H9 (cell line): ENCODE measurements around the gene CACNA1H. TPM values are rescaled to one million over a fixed set of nuclear protein-coding genes. Genes with fewer than 3 reads are reported as not detected.

ENCODE experiments used
- DNase-seq: peaks from one replicate; pipeline ENCODE4 v3.0.0-alpha.2; 2017
- H2AFZ ChIP-seq: one replicate; pipeline ENCODE4 v1.6.1; 2013; ENCODE audit warnings: mild to moderate bottlenecking, low read length, control low read depth, moderate library complexity
- H2AK5ac ChIP-seq: 2 replicates; pipeline ENCODE4 v1.6.1; 2013; ENCODE audit warnings: low read length, control low read depth, mixed read lengths; ENCODE audit not compliant: insufficient read length
- H2BK120ac ChIP-seq: one replicate; pipeline ENCODE4 v1.6.1; 2013; ENCODE audit warnings: low read depth, mild to moderate bottlenecking, low read length, control low read depth, inconsistent platforms; ENCODE audit not compliant: poor library complexity, severe bottlenecking
- H2BK12ac ChIP-seq: 2 replicates; pipeline ENCODE4 v1.6.1; 2013; ENCODE audit warnings: low read length, control low read depth, mixed read lengths, low read depth; ENCODE audit not compliant: insufficient read length
- H2BK15ac ChIP-seq: 2 replicates; pipeline ENCODE4 v1.6.1; 2013; ENCODE audit warnings: low read depth, low read length, control low read depth
- H2BK20ac ChIP-seq: one replicate; pipeline ENCODE4 v1.6.1; 2013; ENCODE audit warnings: low read depth, mild to moderate bottlenecking, low read length, control low read depth, inconsistent platforms; ENCODE audit not compliant: poor library complexity, severe bottlenecking
- H2BK5ac ChIP-seq: 2 replicates; pipeline ENCODE4 v1.6.1; 2013; ENCODE audit warnings: low read length, control low read depth, mixed read lengths; ENCODE audit not compliant: insufficient read length
- H3K14ac ChIP-seq: 2 replicates; pipeline ENCODE4 v1.6.1; 2013; ENCODE audit warnings: low read length, control low read depth; ENCODE audit not compliant: insufficient read depth
- H3K18ac ChIP-seq: 2 replicates; pipeline ENCODE4 v1.6.1; 2013; ENCODE audit warnings: low read depth, mild to moderate bottlenecking, mixed read lengths, low read length, control low read depth; ENCODE audit not compliant: insufficient read length
- H3K23ac ChIP-seq: 2 replicates; pipeline ENCODE4 v1.6.1; 2013; ENCODE audit warnings: low read length, control low read depth, mixed read lengths, low read depth; ENCODE audit not compliant: insufficient read length
- H3K23me2 ChIP-seq: 2 replicates; pipeline ENCODE4 v1.6.1; 2013; ENCODE audit warnings: low read depth, mild to moderate bottlenecking, mixed read lengths, low read length, control low read depth; ENCODE audit not compliant: insufficient read length, poor library complexity, severe bottlenecking
- H3K27ac ChIP-seq: 2 replicates; pipeline ENCODE4 v1.5.1; 2013; ENCODE audit warnings: low read length, control low read depth, mixed read lengths, low read depth; ENCODE audit not compliant: insufficient read length
- H3K27me3 ChIP-seq: 2 replicates; pipeline ENCODE4 v1.6.1; 2013; ENCODE audit warnings: low read length, control low read depth, inconsistent platforms; ENCODE audit not compliant: insufficient read depth
- H3K4ac ChIP-seq: 2 replicates; pipeline ENCODE4 v1.6.1; 2013; ENCODE audit warnings: low read depth, mild to moderate bottlenecking, control low read depth, inconsistent platforms, low read length, moderate library complexity
- H3K4me1 ChIP-seq: 2 replicates; pipeline ENCODE4 v1.6.1; 2013; ENCODE audit warnings: low read length, control low read depth, inconsistent platforms; ENCODE audit not compliant: insufficient read depth
- H3K4me2 ChIP-seq: 2 replicates; pipeline ENCODE4 v1.6.1; 2013; ENCODE audit warnings: low read length, control low read depth, mixed read lengths; ENCODE audit not compliant: insufficient read length, insufficient read depth
- H3K56ac ChIP-seq: 2 replicates; pipeline ENCODE4 v1.6.1; 2013; ENCODE audit warnings: low read depth, mild to moderate bottlenecking, mixed read lengths, low read length, control low read depth; ENCODE audit not compliant: insufficient read length
- H3K79me1 ChIP-seq: 2 replicates; pipeline ENCODE4 v1.6.1; 2013; ENCODE audit warnings: low read depth, mild to moderate bottlenecking, moderate library complexity, low read length, control low read depth, inconsistent platforms; ENCODE audit not compliant: insufficient read depth, poor library complexity, severe bottlenecking
- H3K79me2 ChIP-seq: 2 replicates; pipeline ENCODE4 v1.6.1; 2013; ENCODE audit warnings: low read length, control low read depth, inconsistent platforms; ENCODE audit not compliant: insufficient read depth
- H3K9ac ChIP-seq: 2 replicates; pipeline ENCODE4 v1.6.1; 2013; ENCODE audit warnings: low read length, control low read depth, mixed read lengths; ENCODE audit not compliant: insufficient read length; ENCODE audit errors: extremely low read depth
- H3K9me3 ChIP-seq: one replicate; pipeline ENCODE4 v1.6.1; 2013; ENCODE audit warnings: low read depth, low read length, inconsistent platforms; ENCODE audit not compliant: control insufficient read depth
- H3T11ph ChIP-seq: one replicate; pipeline ENCODE4 v1.6.1; 2013; ENCODE audit warnings: mild to moderate bottlenecking, low read length, control low read depth, inconsistent platforms
- H4K20me1 ChIP-seq: one replicate; pipeline ENCODE4 v1.6.1; 2013; ENCODE audit not compliant: control insufficient read depth, insufficient read length, insufficient read depth
- H4K5ac ChIP-seq: 2 replicates; pipeline ENCODE4 v1.6.1; 2013; ENCODE audit warnings: low read depth, mild to moderate bottlenecking, mixed read lengths, low read length, control low read depth; ENCODE audit not compliant: insufficient read length
- H4K8ac ChIP-seq: replicated peaks from 2 replicates; pipeline ENCODE4 v1.6.1; 2013; ENCODE audit warnings: low read length, control low read depth, mixed read lengths, low read depth; ENCODE audit not compliant: insufficient read length
- H4K91ac ChIP-seq: 2 replicates; pipeline ENCODE4 v1.6.1; 2013; ENCODE audit warnings: low read depth, mild to moderate bottlenecking, moderate library complexity, mixed read lengths, low read length, control low read depth; ENCODE audit not compliant: insufficient read length
- H3K27ac Mint-ChIP-seq, 3 experiments: 2 replicates in 2 of 3; 3 replicates in 1 of 3; pipeline ENCODE4 v1.8.0; 2020 to 2021; ENCODE audit warnings: mixed read lengths in 3 of 3, mild to moderate bottlenecking in 1 of 3, moderate library complexity in 1 of 3
- H3K27me3 Mint-ChIP-seq: 2 replicates; pipeline ENCODE4 v1.8.0; 2021; ENCODE audit warnings: low read depth, mild to moderate bottlenecking, moderate library complexity, mixed read lengths
- H3K36me3 Mint-ChIP-seq, 3 experiments: 2 replicates in 2 of 3; 3 replicates in 1 of 3; pipeline ENCODE4 v1.8.0; 2020 to 2021; ENCODE audit warnings: low read depth in 3 of 3, mixed read lengths in 3 of 3; ENCODE audit not compliant: insufficient read depth in 1 of 3
- H3K4me1 Mint-ChIP-seq, 2 experiments: 2 replicates each; pipeline ENCODE4 v1.8.0; 2020; ENCODE audit warnings: mixed read lengths in 2 of 2
- H3K4me3 Mint-ChIP-seq, 2 experiments: 2 replicates in 1 of 2; 3 replicates in 1 of 2; pipeline ENCODE4 v1.8.0; 2020 to 2021; ENCODE audit warnings: mild to moderate bottlenecking in 2 of 2, mixed read lengths in 2 of 2, moderate library complexity in 1 of 2
- H3K9me3 Mint-ChIP-seq, 2 experiments: 2 replicates in 1 of 2; 3 replicates in 1 of 2; pipeline ENCODE4 v1.8.0; 2020; ENCODE audit warnings: mild to moderate bottlenecking in 2 of 2, mixed read lengths in 2 of 2, moderate library complexity in 1 of 2
- WGBS: extraction: QIAGEN DNeasy Blood & Tissue Kit; methylation state at CpG from one replicate; pipeline ENCODE4 v1.1.7; 2013; ENCODE audit warnings: missing lambda C conversion rate, low lambda C conversion rate, mixed read lengths; ENCODE audit not compliant: insufficient read length; ENCODE audit errors: extremely low coverage; 5-methylcytosine and 5-hydroxymethylcytosine counted together
- total RNA-seq: library from RNA; stranded (reverse); gene quantifications from 2 replicates; pipeline ENCODE4 v1.2.1, GENCODE V29; 2021
- TF ChIP-seq, protein P1 (sequence below): fragments of 200-600 bp; sonication (generic); conservative IDR thresholded peaks from 3 replicates; pipeline ENCODE4 v1.8.0; 2021; ENCODE audit warnings: antibody characterized with exemption, mild to moderate bottlenecking

CACNA1H gene
- total RNA-seq, 1 experiment from 2014 or later: 43.3 TPM

- Histone ChIP-seq H3K79me1 (no peaks in the 10 kb centered on the region), H3K27me3 (no peaks in the 10 kb centered on the region), H3K79me2 (no peaks in the 10 kb centered on the region), H3K23me2 (no peaks in the 10 kb centered on the region), H2AK5ac (no peak overlapping the region), H2BK15ac (no peak overlapping the region), H3K9me3 (no peaks in the 10 kb centered on the region), H3K14ac (no peak overlapping the region), H2AFZ (no peak overlapping the region), H3K4ac (no peak overlapping the region), H4K5ac (no peak overlapping the region), H3K9ac (no peak overlapping the region), H3K23ac (no peak overlapping the region), H3K27ac (no peak overlapping the region), H2BK20ac (no peak overlapping the region), H4K20me1 (no peaks in the 10 kb centered on the region), H3K4me1 (no peaks in the 10 kb centered on the region), H4K91ac (no peak overlapping the region), H3T11ph (no peak overlapping the region), H2BK120ac (no peak overlapping the region), H4K8ac (no peak overlapping the region), H2BK12ac (no peak overlapping the region), H3K56ac (no peak overlapping the region), H2BK5ac (no peak overlapping the region), H3K18ac (no peak overlapping the region), H3K4me2 (no peak overlapping the region)
- peaks cover 0 to 7% of the 10 kb centered on the region in 2 experiments; a peak in 1 of 4 replicates for H3K4me1 Mint-ChIP-seq
- no peak overlapping the region for H3K27ac Mint-ChIP-seq
- no peak overlapping the region for H3K4me3 Mint-ChIP-seq
- no peaks in the 10 kb centered on the region for H3K9me3 Mint-ChIP-seq
- no peaks in the 10 kb centered on the region; the same call in 1 of the 2 replicates for H3K27me3 Mint-ChIP-seq
- DNase-seq: no peak
- H3K36me3 Mint-ChIP-seq: no peaks in the 10 kb centered on the region
- no CpG with 5 or more reads among the region's 31 CpGs for WGBS
- TF ChIP-seq, protein P1, sequence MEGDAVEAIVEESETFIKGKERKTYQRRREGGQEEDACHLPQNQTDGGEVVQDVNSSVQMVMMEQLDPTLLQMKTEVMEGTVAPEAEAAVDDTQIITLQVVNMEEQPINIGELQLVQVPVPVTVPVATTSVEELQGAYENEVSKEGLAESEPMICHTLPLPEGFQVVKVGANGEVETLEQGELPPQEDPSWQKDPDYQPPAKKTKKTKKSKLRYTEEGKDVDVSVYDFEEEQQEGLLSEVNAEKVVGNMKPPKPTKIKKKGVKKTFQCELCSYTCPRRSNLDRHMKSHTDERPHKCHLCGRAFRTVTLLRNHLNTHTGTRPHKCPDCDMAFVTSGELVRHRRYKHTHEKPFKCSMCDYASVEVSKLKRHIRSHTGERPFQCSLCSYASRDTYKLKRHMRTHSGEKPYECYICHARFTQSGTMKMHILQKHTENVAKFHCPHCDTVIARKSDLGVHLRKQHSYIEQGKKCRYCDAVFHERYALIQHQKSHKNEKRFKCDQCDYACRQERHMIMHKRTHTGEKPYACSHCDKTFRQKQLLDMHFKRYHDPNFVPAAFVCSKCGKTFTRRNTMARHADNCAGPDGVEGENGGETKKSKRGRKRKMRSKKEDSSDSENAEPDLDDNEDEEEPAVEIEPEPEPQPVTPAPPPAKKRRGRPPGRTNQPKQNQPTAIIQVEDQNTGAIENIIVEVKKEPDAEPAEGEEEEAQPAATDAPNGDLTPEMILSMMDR: no peak
Observed at GRCh38 chr16:1127971-1128715, 24.8 kb upstream of the CACNA1H start.
